ENCODE results near the gene FAM3D.
"Not testable (repeated sequence)": the region's sequence is repeated elsewhere in the genome, so short reads cannot be mapped to it uniquely, and the experiment has no call there.

The FAM3D gene, protein sequence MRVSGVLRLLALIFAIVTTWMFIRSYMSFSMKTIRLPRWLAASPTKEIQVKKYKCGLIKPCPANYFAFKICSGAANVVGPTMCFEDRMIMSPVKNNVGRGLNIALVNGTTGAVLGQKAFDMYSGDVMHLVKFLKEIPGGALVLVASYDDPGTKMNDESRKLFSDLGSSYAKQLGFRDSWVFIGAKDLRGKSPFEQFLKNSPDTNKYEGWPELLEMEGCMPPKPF

DNA sequence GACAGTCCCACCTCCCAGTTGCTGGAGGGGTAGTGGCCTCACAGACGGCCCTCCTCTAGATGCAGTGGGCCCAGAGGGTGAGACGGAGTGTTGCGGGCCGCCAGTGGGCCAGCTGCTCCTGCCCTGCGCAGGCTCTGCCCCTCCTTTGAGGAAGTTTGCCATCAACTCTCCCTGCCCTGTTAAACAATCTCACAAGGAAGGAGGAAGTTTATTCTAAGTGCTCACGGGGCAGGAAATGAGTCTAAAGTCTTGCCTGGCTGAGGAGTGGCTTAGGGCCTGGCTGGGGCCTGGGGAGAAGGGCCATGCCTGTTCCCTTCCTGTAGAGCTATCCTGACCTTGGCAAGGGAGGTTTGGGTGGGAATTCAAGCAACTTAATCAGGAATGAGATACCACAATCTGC is at the start of gene FAM3D:
Gene FAM3D, minus strand, starts transcription at position 92 of the 400 bp plus-strand sequence. CDS start 11,211 bp downstream, outside the sequence.
- no peak for DNase-seq

DNA sequence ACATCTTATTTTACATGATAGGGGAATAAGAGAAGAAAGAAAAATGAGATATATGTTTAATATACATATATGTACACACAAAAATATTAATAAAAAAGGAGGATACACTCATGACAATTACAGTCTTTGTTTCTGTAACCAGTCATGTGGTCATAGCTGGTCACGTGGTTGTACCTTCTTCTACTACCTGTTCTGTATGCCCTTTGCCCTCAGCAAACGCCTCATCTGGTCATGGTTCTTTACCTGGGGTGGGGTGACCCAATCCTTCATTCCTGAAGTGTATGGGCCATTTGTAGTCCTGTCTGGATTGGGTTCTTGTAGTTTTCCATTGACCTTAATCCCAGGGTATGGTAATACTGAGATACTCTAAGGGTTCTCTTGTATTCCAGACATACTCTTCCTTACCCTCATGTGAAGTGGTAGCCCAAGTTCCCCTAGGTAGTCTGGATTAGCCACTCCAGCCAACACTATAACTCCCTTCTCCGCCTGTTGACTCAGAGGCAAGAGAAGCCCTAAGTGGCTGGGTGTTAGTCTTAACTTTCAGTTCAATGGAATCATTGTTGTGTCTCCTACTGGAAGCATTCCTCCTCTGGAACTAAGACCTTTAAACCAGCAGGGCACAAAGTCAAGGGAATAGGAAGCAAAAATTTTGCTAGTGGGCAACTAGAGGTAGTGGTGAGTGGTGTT is 47.3 kb upstream of the FAM3D start:
- no peak for DNase-seq

DNA sequence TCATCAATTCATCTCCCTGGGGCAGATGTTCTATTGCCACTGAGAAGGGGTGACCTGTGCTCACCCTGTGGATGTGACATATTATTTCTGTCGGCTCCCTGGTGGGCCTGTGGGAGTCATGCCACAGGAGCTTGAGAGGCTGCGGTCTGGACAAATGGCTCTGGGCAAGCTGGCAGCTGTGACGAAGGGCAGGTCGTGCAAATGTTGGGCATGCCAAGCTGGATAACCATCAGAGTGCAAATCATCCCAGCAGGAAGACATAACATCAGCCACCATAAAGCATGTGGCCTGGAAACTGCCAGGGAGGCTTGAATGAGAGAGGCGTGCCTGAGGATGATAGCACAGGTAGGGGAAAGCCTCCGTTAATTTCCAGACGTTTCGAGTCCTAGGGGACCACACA is 45.3 kb upstream of the FAM3D start:
- no peak for DNase-seq

DNA sequence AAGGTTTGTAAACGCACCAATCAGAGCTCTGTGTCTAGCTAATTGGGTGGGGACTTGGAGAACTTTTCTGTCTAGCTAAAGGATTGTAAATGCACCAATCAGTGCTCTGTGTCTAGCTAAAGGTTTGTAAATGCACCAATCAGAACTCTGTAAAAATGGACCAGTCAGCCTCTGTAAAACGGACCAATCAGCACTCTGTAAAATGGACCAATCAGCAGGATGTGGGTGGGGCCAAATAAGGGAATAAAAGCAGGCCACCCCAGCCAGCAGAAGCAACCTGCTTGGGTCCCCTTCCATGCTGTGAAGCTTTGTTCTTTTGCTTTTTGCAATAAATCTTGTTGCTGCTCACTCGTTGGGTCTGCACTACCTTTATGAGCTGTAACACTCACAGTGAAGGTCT is 42.4 kb upstream of the FAM3D start:
- not testable (repeated sequence) for DNase-seq

DNA sequence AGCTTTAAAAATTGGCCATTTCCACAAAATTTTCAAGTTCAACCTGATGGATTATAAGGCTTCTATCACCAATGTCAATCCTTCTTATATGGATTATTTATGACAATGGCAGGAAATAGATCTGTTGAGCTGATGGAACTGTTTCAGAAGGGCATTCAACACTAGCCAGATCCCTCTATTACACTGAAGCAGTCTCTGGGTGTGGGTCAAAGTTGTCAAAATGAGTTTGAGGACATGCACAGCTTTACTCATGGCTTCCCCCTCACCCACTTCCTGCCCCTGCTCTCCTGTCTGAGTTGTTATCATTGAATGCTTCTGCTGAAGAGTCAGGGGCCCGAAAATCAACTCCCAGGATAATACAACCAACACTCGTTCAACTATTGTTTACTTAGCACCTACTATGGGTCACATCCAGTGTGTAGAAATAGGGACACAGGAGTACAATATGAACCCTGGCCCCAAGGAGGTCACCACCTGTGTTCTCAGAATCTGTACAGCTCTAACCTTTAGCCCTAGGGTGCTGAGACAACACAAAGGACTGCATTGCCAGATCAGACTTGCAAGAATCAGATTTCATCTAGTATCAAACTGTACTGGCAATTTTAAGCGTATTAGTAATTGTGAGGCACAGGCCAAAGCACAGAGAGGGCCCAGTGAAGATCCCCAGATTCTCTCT is 41.7 kb upstream of the FAM3D start:
- DNase-seq: no peak

DNA sequence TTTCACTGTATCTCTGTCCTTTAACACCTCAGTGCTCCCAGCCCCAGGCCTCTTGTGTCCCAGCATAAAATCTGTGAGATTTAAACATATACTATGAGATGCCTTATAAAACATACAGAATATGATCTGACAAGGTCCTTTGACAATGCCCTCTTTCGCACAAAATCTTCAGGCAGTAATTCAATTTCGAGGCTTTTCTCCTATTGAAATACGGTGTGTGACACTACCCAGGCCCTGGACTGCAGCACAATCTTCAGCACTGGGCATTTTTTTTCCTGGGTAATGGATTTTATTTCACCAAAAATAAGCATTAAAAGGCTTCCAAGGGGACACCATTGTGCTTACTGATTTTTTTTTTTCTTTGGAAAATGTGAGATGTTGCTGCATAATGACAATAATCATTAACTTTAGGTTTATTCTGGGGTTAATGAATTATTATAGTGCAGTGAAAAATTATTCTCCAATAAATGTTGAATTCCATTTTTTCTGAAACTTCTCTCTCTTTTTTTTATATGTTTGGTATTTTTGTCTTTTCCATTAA is 40.9 kb upstream of the FAM3D start:
- DNase-seq: no peak

DNA sequence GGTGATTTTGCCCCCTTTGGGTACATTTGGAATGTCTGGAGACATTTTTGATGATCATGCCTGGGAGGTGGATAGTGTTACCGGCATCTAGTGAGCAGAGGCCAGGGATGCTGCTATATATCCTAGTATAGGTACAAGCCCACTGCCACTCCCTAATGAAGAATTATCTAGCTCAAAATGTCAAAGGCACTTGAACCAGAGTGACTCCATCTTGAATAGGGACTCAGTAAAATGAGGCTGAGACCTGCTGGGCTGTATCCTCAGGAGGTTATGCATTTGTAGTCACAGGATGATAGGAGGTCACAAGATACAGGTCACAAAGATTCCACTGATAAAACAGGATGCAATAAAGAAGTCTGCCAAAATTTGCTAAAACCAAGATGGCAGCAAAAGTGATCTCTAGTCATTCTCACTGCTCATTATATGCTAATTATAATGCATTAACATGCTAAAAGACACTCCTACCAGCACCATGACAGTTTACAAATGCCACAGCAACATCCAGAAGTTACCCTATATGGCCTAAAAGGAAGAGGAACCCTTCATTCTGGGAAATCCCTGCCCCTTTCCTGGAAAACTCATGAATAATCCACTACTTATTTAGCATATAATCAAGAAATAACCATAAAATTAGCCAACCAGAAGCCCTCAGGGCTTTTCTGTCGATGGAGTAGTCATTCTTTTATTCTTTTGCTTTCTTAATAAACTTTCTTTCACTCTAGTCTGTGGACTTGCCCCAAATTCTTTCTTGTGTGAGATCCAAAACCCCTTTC is 40.0 kb upstream of the FAM3D start:
- DNase-seq: no peak

DNA sequence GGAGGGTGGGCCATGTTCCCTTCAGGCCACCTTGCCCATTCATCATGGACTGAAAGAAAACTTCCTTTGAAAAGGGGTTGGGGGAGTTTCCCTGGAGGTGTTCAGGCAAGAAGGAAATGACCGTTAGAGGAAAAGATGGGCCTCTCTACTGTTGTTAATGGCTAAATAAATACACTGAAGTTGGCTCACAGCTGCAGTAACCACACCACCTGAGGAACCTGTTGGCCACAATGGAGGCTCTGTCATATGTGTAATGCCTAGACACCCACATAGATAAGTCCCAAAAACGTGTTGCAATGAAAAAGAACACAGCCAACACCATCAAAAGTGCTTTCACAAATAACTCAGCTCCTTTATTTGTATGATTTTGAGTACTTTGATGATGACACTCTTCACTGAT is 38.2 kb upstream of the FAM3D start:
- no peak for DNase-seq

DNA sequence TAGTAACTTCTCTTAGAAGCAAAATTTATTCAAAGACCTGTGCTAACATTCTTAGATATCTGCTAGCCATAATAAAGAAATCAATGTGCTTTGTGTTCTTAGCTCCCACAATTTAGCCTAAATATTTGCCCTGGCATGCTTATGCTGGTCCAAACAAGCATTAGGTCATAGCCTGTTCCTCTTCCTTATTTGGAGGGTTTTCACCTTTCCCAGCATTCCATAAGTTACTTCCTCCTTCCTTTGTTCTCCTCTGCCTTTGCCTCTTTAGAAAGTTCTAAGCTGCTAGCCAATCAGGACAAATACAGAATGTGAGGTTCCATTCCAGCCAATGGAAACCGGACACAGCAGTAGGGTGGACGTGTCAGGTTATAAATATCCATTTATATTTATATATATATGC is 37.7 kb upstream of the FAM3D start:
- not testable (repeated sequence) for DNase-seq

DNA sequence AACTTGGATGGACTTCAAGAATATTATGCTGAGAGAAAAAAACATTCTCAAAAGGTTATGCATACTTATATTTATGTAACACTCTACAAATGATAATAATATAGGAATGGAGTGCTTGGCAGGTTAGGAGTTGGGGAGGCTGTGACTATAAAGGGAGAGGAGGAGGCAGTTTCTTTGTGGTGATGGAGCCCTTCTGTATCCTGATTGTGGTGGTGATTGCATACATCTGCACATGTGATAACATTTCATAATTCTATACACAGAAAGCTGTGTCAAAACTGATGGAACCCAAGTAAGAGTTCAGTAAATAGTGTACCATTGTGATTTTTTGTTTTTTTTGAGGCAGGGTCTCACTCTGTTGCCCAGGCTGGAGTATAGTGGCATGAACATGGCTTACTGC is 31.7 kb upstream of the FAM3D start:
- no peak for DNase-seq

DNA sequence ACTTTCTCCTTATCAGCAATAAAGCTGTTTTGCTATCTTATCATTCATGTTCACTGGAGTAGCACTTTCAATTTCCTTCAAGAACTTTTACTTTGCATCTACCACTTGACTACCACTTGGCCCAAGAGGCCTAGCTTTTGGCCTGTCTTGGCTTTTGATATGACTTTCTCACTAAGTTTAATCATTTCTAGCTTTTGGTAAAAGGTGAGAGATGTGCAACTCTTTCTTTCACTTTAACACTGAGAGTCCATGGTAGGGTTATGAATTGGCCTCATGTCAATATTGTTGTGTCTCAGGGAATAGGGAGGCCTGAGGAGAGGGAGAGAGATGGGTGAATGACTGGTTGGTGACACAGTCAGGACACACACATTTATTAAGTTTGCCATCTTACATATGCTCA is 31.0 kb upstream of the FAM3D start:
- DNase-seq: no peak

DNA sequence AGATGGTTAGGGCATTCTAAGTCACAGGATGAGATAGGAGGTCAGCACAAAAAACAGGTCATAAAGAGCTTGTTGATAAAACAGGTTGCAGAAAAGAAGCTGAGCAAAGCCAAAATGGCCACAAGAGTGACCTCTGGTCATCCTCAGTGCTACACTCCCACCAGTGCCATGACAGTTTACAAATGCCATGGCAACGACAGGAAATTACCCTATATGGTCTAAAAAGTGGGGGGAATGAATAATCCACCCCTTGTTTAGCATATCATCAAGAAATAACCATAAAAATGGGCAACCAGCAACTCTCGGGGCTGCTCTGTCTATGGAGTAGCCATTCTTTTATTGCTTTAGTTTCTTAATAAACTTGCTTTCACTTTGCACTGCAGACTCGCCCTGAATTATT is 30.2 kb upstream of the FAM3D start:
- DNase-seq: not testable (repeated sequence)

DNA sequence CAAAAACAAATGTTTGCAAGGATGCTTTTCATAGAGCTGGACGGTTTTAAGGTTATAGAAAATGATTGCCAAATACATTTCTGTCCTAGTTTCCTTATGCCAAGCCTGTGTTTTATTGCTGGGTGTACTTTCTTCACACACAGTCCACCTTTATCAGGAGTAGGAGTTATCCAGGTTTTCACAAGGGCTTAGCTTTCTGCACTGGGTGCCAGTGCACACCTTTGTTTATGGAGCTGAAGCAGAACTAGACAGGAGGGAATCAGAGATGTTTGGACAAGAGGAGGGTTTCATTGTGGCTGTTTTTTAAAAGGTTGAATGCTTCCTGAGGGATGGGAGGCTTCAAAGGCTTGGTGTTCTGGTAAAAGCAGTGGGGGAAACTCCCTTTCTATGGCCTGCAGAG is 29.5 kb upstream of the FAM3D start:
- DNase-seq: no peak

DNA sequence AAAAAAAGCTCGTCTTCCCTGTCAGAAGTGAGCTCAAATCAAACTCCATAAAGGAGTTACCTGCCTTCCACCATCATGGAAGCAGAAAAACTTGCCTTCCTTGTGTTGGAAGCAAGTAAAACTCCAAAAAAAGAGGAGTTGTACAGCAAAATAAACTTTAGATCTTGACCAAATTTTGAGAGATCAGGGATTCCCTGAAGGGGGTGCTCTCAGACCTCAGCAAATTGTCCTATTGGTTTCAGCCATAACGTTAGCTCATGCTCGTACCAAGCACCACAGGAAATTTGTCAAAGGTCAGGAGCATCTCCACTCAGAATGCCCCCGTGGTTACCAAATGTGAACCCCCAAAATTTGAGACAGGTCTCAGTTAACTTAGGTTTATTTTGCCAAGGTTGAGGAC is 28.7 kb upstream of the FAM3D start:
- DNase-seq: not testable (repeated sequence)

DNA sequence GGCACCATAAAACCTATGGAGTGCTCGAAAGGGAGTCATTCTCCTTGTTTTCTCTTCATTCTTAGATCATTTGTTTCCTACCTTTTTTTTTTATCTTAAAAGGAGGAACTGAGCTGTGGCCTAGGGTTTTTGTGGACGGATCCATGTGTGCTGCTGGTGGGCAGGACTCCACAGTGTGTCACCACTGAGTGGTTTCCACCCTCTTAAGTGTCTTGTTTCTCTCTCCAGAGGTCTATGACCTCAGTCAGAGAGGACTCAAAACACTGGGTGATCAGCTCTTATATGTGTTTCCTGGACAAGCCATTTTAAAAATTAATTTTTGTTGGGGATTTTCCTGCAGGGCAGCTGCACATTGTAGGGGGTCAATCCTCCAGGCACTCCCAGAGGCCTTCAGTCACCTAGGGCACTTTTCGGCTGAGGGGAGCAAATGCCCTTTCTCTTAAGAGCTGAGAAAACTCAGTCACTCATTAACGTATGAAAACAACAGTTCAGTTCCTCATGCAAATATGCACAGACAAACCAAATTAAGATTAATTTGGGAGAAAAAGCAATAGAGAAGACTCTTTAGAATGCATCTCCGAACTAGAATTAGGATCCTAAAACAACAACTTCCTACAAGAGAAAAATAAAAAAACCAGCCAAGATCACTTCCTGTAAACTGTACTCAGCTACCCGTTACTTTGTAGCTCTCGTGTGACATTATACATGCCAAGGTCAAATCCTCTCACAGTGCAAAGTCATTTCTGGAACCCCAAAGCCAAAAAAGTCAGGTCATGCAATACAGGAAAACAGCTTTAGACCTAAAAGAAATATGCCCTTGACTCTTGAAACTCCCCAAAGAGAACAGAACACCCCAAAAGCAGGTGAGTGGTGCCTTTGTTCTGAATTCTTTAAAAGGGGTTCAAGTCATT is 27.6 kb upstream of the FAM3D start:
- no peak for DNase-seq

DNA sequence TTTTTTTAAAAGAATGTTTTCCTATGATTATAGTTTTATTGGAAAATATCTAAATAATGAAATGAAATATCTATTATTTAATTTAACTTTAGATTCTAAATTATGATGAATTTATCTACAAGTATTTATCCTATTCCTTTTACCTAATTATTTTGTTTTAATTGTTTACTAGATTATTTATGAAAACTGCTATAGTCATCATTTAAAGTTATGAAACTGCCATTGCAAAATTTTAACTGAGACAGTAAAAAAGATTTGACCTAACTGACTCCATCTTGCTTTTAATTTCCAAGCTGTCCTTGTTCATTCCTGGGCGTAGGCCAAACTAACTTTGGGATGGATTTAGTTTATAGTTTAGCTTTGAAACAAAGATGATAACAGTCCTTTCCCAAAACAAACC is 25.9 kb upstream of the FAM3D start:
- no peak for DNase-seq

DNA sequence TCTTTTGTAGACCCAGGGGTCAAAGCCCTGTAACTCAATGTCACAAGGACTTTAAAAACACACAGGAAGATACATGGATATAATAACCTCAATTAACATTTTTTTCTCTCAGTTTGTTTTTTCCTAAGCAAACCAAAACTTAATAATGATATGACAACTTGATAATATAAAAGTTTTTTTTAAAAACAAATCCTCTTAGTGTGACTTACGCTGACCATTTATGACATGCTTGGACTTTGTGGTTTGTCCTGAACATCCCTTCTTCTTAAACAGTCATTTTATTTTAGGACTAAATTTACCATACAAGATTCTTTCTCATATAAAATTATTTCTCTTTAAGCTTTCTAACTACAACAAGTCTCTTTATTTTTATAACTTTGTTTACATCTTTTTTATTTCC is 25.4 kb upstream of the FAM3D start:
- no peak for DNase-seq

DNA sequence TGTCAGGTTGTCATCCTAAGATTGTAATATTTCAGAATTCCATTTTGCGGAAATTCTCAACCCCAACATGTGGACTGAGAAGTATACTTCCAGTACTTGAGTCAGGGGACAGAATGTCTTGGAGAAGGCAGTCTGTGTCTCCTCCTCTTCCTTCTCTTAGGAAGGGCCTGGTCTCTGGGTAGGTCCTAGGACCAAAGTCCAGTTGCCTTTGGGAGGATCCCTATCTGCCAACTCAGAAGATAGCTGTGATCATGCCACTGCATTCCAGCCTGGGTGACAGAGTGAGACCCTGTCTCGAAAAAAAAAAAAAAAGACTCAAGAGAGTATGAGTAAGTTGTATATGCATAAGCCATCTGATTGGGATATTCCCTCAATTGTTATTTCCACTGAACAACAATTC is 23.9 kb upstream of the FAM3D start:
- DNase-seq: no peak

DNA sequence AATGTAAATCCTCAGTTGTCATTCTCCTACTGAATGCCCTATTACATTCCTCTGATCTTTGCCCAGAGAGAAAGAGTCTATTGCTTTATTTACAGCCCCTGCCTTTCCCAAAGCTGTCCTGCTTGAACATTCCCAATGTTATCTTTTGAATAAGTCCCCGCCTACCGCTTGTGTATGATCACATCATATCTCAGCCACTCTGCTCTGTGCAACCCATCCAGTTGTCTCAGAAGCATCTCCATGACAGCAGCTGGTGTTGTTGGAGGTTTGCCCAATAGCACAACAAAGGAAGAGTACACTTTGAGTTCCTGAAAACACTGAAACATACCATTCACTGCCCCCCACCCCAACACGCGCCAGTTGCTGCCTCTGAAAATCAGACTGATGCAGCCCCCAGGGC is 22.0 kb upstream of the FAM3D start:
- DNase-seq: no peak

DNA sequence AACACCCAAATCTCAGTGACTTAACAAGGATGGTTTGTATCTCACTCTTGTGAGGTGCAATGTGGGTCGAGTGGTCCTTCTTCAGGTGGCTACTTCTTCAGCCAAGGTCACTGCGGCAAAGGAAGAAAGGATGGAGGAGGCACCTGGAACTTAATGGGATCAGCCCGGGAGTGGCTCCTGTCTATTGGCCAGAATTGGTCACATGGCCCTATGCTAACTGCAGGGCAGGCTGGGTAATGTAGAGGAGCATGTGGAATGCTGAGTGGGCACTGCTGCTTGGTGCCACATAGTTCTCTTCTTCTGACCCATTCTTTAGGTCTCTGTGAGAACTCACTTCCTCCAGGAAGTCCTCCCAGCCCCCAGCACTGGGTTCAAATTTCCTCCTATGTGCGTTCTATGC is 20.3 kb upstream of the FAM3D start:
- no peak for DNase-seq

DNA sequence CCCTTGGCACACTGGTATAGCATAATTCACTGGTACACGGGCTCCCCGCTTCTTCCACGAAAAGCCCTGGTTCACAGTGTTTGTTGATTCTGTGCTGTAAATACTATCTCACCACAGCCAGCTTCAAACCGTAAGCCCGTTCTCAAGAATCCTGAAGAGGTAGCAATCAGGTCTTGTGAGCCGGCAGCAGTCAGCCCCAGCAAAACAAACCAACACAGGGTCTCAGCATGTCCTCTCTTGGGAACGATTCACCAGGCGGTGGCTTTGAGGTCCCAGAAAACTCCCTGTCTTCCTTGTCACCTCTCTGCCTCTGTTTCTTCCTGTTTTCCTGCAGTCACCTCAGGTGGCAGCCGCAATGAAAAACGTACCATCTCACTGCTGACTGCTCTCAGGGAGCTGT is 19.1 kb upstream of the FAM3D start:
- DNase-seq: no peak

DNA sequence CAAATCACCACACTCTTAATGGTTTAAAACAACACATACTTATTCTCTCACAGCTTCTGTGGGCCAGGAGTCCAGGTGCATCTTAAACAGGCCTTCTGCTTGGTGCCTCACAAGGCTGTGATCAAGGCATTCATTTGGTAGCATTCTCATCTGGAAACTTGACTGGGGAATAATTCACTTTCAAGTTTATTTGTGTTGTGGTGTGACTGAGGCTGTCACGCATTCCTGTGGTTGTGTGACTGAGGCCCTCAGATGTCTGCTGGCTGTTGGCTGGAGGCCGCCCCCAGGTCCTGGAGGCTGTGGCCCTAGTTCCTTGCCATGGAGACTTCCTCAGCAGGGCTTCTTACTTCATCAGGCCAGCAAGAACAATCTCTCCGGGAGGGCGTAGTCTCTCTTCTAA is 16.9 kb upstream of the FAM3D start:
- DNase-seq: no peak
